HG02798 (cell line): Measurements from ENCODE around the gene FAM53B.

Experiments
- ATAC-seq: cut with Tn5 transposase; IDR thresholded peaks from one replicate; pipeline ENCODE4 v1.9.1; 2021; ENCODE audit warnings: mild to moderate bottlenecking; ENCODE audit not compliant: unreplicated experiment, poor library complexity

The FAM53B gene

GRCh38 chr10:124668517-124669051, 75.6 kb downstream of the FAM53B start:
- ATAC-seq: no peak

- no peak for ATAC-seq
Observed at GRCh38 chr10:124667425-124668345, 76.5 kb downstream of the FAM53B start.

DNA sequence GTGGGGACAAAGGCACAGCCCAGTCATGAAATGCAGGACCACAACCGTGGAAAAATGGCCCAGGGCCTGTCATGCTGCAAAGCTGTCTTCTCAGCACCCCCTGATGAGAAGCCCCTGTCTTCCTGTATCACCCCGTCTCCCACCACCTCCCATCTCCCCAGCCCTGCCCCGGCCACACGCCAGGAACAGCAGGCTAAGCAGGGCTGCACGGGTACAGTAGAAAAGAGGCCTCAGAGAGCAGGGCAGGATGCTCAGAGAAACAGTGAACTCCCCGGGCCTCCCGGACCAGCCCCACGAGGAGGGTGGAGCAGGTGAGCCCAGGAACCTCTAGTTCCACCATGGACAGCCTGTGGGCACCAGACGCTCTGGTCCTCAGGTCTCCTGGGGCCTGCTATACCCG, 77.7 kb downstream of the FAM53B start:
- no peak for ATAC-seq

DNA sequence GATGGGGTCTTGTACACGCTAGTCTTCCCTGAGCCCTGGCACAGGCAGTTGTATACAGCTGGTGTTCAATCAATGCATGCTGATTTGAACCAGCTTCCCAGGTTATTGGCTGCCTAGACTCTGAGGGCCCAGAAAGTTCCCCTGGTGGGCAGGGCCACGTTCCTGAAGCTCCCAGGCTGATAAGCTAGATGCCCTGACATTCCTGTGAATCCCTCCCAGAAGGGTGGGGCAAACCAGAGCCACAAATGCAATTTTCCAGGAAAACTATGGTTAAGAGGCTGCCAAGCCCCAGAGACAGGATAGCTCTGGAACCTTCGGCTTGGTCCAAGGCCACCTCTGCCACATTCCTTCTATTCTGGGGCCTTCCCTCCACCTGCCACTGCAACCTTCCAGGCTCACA, 78.2 kb downstream of the FAM53B start:
- ATAC-seq: no peak

DNA sequence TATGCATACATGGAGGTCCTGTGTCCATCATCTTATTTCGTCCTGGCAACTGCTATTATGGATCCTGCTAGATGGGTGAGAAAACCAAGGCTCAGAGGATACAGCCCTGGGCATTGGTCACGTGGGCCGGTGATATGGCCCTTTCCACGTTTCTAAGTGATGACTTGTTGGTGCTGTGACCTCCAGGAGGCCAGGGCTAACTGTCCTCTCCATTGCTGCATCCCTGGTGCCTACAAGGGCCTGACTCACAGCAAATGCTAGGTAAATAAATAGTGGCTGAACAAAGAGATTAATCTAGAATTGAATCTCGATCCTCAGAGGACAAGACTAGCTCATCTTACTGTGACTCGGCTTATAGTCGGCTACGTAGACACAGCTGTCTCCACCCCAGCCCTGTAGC, 78.6 kb downstream of the FAM53B start:
- no peak for ATAC-seq

DNA sequence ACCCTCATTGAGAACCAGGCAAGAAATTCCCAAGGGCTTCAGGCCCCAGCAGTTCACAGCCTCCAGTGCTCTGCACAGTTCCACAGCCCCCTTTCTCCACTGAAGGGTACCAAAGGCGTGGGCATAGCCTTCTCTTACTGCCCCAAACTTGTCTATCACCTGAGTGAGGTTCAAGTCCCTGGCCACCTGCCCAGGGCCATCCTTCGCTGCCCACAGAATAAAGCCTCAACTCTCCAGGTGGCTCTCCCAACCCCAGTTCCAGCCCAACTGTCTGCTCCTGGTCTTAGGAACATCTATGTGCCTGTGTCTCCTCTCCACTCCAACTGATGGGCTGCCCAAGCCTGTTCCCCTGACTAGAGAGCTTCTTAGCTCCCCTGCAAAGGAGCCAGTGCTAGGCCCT, 79.1 kb downstream of the FAM53B start:
- ATAC-seq: no peak

DNA sequence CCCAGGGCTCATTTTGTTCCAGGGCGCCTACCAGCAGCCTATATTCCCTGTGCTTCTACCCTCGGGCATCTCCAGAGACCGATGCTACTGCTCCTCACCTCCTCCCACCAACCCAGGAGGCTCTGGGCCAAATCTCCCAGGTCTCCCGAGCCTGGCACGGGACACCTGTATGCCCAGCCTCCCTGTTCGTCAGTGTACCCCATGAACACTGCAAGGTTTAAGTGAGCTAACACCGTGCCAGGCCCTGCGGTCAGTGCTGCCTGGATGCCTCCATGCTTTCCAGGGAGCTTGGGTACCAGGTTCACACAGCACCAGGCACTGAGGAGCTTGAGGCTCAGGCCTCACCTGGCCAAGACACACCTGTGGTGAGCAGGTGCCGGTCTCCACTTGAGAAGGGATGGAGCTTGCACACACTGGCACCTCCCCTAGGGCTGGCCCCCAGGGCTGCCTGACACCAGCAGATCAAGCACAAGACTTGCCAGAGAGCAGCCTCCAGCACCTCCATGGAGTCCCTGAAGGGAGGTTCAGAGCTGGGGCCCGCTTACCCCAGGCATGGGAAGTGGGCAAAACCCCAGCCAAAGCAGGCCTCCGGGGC, 80.3 kb downstream of the FAM53B start:
- ATAC-seq: no peak

DNA sequence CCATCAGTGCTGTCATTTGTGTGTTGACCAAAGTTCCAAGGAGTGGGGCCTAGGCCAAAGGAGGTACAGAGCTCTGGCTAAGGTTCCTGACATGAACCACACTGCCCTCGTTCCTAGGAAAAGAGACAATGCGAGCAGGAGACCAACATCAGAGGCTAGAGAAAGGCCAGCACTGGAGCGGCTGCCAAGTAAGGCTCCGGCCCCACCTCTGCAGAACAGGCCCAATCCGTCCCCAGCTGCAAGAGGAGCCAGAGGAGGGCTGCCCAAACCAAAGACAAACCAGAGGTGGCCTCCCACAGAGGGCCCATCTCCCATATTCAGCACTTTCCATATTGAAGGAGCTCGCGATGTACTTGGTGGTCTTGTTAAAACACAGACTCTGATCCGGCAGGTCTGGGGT, 81.0 kb downstream of the FAM53B start:
- no peak for ATAC-seq

GRCh38 chr10:124661660-124662180, 82.5 kb downstream of the FAM53B start:
- no peak for ATAC-seq

GRCh38 chr10:124660404-124661125, 83.6 kb downstream of the FAM53B start:
- ATAC-seq: no peak

DNA sequence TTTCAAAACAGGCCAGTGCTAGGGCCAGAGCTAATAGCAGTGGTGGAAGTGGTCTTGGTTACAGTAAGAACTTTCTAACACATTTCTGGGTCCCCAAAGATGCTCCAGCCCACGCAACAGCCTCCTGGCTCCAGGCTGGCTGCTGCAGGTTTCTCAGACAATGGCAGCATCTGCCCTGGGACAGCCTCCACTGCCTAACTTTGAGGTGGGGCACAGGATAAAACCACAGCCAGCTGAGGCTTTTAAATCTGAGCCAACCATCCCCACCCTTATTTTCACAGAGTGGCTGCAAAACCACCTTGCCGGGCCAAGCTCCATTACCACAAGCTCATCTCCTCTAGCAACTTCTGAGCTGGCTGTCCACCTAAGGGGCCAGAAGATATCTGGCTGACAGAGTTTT, 84.8 kb downstream of the FAM53B start:
- no peak for ATAC-seq

DNA sequence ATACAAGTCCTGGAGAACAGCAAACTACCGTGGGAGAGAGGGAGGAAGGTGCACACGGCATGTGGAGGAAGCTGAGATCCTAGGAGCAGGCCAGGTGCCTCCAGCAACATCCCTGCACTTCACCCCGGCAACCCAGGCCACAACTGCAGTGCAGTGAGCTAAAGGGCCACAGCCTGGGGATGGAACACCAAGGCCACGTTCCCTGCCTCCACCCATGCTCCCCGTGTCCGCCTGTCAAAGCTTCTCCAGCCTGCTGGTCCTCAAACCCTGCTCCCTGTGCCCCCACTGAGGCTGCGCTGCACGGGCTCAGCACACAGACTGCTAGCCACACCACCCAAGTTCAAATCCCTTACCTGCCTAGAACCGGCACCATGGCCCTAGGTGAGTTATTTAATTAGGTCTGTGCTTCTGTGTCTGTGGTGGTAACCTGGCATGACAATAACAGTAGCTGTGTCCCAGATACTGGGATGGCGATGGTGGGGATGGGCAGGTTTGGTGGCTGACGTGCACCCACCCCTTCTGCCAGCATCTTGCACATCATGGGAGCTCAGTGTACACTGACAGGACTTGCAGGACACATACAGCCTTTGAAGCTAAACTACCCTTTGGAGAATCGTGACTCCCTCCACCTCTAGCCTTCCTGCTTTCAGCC, 85.5 kb downstream of the FAM53B start:
- no peak for ATAC-seq

- ATAC-seq: no peak
Observed at GRCh38 chr10:124657806-124658205, 86.4 kb downstream of the FAM53B start.

- no peak for ATAC-seq
Observed at GRCh38 chr10:124656541-124656940, 87.6 kb downstream of the FAM53B start.

DNA sequence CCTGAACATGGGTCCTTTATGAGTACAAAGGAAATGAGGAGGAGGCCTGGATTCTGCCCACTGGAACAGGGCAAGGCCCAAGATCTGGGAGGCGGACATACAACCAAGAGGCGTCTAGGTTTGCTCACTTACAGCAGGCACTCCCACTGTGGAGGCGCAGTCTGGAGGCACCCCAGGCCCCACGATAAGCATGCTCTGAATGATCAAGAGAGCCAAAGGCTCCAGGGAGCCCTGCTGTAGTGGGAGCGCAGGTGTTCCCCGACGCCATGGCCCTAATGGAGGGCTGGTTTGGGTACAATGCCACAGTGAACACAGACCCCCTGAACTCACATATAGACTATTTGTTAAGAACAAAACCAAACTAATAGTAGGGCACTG, 88.1 kb downstream of the FAM53B start:
- ATAC-seq: no peak

DNA sequence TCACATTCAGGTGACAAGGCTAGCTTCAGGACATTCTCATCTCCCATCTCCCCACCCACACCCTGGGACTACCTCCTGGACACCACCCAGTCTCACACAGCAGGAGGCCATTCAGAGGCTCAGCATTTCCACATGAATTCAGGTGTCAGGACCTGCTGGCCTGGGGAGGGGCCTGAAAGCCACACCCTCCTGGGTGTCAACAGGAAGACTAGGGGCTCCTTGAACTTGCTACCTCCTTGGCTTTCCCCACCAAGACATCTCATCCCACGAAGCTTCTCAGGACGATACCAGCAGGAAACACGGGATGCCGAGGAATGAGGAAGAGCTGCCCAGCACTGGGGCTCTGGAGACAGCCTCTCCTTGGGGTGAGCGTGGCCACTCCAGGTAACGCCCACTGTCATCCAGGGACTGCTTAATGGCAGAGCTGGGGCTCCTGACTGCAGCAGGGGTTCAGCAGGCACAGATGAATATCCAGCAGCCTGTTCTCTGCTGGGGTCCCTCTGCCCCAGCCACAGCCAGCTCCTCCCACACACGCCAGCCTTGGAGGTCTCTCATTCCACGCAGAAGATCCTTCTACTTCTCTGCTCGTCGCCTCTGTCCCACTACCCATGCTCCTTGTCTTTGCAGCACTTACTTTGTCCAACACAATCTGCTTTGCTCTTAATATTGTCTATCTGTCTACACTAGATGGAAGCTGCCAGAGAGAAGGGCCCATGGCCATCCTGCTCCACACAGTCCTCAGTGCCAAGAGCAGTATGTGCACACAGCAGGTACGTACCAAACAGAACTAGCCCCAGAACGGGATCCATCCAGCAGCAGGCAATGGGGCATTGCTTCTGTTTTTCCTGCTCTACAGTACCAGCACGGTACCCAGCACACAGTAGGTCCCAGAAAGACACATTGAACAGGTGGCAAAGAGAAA, 88.7 kb downstream of the FAM53B start:
- no peak for ATAC-seq

GRCh38 chr10:124654686-124655085, 89.5 kb downstream of the FAM53B start:
- ATAC-seq: no peak

GRCh38 chr10:124653811-124654651, 90.1 kb downstream of the FAM53B start:
- ATAC-seq: no peak
